Measurements from ENCODE around the gene PARP12.

DNA sequence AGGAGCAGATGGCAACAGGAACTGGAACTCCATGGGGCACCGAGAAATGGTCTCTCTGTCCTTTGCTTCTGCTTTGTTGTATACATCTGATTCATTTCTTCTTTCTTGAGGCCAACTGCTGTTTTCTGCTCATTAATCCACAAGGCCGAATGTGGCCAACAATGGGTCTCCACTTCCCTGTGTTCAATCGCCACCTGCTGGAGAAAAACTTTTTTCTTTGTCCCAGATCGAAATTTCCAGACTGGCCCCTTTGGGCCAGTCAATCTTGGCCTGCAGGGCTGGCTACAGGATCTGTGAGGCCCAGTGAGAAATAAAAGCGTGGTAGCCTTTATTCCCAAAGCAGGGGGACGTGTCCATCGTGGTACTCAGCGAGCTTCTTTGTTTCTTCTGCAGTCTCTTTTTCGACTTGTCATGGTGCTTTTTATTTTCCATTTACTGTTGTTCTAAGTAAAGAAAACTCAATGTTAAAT lies 58.8 kb downstream of the PARP12 start:
- no peak for TF ChIP-seq POLR2A (IDR thresholded peaks at IDR 0.05)
- TF ChIP-seq, protein P1, sequence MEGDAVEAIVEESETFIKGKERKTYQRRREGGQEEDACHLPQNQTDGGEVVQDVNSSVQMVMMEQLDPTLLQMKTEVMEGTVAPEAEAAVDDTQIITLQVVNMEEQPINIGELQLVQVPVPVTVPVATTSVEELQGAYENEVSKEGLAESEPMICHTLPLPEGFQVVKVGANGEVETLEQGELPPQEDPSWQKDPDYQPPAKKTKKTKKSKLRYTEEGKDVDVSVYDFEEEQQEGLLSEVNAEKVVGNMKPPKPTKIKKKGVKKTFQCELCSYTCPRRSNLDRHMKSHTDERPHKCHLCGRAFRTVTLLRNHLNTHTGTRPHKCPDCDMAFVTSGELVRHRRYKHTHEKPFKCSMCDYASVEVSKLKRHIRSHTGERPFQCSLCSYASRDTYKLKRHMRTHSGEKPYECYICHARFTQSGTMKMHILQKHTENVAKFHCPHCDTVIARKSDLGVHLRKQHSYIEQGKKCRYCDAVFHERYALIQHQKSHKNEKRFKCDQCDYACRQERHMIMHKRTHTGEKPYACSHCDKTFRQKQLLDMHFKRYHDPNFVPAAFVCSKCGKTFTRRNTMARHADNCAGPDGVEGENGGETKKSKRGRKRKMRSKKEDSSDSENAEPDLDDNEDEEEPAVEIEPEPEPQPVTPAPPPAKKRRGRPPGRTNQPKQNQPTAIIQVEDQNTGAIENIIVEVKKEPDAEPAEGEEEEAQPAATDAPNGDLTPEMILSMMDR (IDR thresholded peaks at IDR 0.05), result peak; percentile 42 to 51 (median 44)

Data from right lobe of liver (tissue), 4 donors.